ENCODE results near the gene SRSF4.

Gene SRSF4

GRCh38 chr1:29181413-29182225 lies at the start of gene SRSF4:
SRSF4 (minus strand) TSS chr1:29181900; CDS start chr1:29181752, 148 bp downstream.
- peak within 1 kb of the TSS; percentile 97 for H3K4me3 ChIP-seq (replicated peaks in 1 of 2; ENCODE audit: low read depth in 2 of 2, low read length in 2 of 2)
- TF ChIP-seq CTCF (IDR thresholded peaks at IDR 0.05; ENCODE audit: low read depth, low read length), result peak; percentile 14
- peak; percentile 98 to 99 for DNase-seq (ENCODE audit: low read depth in 2 of 2)

- H3K4me3 ChIP-seq (replicated peaks in 1 of 2; ENCODE audit: low read depth in 2 of 2, low read length in 2 of 2), result peak within 1 kb of the TSS; percentile 75 to 78
- DNase-seq (ENCODE audit: low read depth in 2 of 2), result peak; percentile 93 to 94
- peak; percentile 29 for TF ChIP-seq CTCF (IDR thresholded peaks at IDR 0.05; ENCODE audit: low read depth, low read length)
These were observed 49.1 kb upstream of the SRSF4 start, which contains the start of gene MECR for GRCh38 chr1:29230553-29231378. MECR (minus strand) TSS chr1:29230934; CDS start chr1:29230906, 28 bp downstream.

GRCh38 chr1:29230204-29230552 lies 48.5 kb upstream of the SRSF4 start:
- no peak for TF ChIP-seq CTCF (IDR thresholded peaks at IDR 0.05; ENCODE audit: low read depth, low read length)
- peak overlapping the region; percentile 75 to 78 for H3K4me3 ChIP-seq (replicated peaks in 1 of 2; ENCODE audit: low read depth in 2 of 2, low read length in 2 of 2)
- DNase-seq (ENCODE audit: low read depth in 2 of 2), result no peak

GRCh38 chr1:29227511-29227910 lies 45.8 kb upstream of the SRSF4 start:
- TF ChIP-seq CTCF (IDR thresholded peaks at IDR 0.05; ENCODE audit: low read depth, low read length), result no peak
- DNase-seq (ENCODE audit: low read depth in 2 of 2), result no peak
- H3K4me3 ChIP-seq (replicated peaks in 1 of 2; ENCODE audit: low read depth in 2 of 2, low read length in 2 of 2), result no peak overlapping the region

- no peak for DNase-seq (ENCODE audit: low read depth in 2 of 2)
- no peak overlapping the region for H3K4me3 ChIP-seq (replicated peaks in 1 of 2; ENCODE audit: low read depth in 2 of 2, low read length in 2 of 2)
- no peak for TF ChIP-seq CTCF (IDR thresholded peaks at IDR 0.05; ENCODE audit: low read depth, low read length)
These were observed 43.7 kb upstream of the SRSF4 start for GRCh38 chr1:29225361-29225760.

- no peak for DNase-seq (ENCODE audit: low read depth in 2 of 2)
- no peak overlapping the region for H3K4me3 ChIP-seq (replicated peaks in 1 of 2; ENCODE audit: low read depth in 2 of 2, low read length in 2 of 2)
- no peak for TF ChIP-seq CTCF (IDR thresholded peaks at IDR 0.05; ENCODE audit: low read depth, low read length)
These were observed 42.7 kb upstream of the SRSF4 start for GRCh38 chr1:29224356-29224837.
